Measurements from ENCODE around the gene SLC15A4.

Gene SLC15A4

GRCh38 chr12:128798571-128799341 is 25.0 kb downstream of the SLC15A4 start:
- peaks cover 20% of the 10 kb centered on the region for H3K79me1 ChIP-seq (replicated peaks; ENCODE audit: low read length, poor library complexity, severe bottlenecking)
- H2BK15ac ChIP-seq (ENCODE audit: low read depth, poor library complexity, severe bottlenecking), result no peak overlapping the region
- H3K4me3 ChIP-seq (ENCODE audit: insufficient read depth in 1 of 2, low read depth in 1 of 2, low read length in 2 of 2), result no peak overlapping the region
- H3K4me1 ChIP-seq (ENCODE audit: control insufficient read depth, insufficient read depth, low read depth, low read length), result peaks cover 39% of the 10 kb centered on the region
- no peak overlapping the region for H3K14ac ChIP-seq (ENCODE audit: low read length in 2 of 2)
- H2BK120ac ChIP-seq (ENCODE audit: low read depth, low read length), result no peak overlapping the region
- H3K27ac ChIP-seq (ENCODE audit: low read length, poor library complexity, severe bottlenecking), result peak overlapping the region; percentile 96
- no peak overlapping the region for H3K18ac ChIP-seq (ENCODE audit: low read depth in 1 of 2, low read length in 2 of 2)
- H3K4me2 ChIP-seq (ENCODE audit: low read length, poor library complexity, severe bottlenecking), result no peak overlapping the region
- H3K9ac ChIP-seq (ENCODE audit: low read length), result no peak overlapping the region
- DNase-seq, result no peak
- H2BK5ac ChIP-seq (ENCODE audit: low read depth, low read length, poor library complexity, severe bottlenecking), result no peak overlapping the region
- H2AFZ ChIP-seq (ENCODE audit: low read depth, low read length), result no peak overlapping the region
- peaks cover 45 to 87% of the 10 kb centered on the region in 2 experiments for H3K36me3 ChIP-seq (ENCODE audit: control insufficient read depth in 1 of 2, insufficient read depth in 2 of 2, low read depth in 1 of 2, low read length in 2 of 2)
- H3K4ac ChIP-seq (ENCODE audit: low read depth in 1 of 2, low read length in 2 of 2), result no peak overlapping the region
- H4K91ac ChIP-seq (ENCODE audit: low read length), result no peak overlapping the region
- H3K27me3 ChIP-seq (ENCODE audit: control insufficient read depth in 1 of 2, insufficient read depth in 1 of 2, low read length in 2 of 2), result no peaks in the 10 kb centered on the region
- peak overlapping the region; percentile 36 for H2AK5ac ChIP-seq (ENCODE audit: low read length, severe bottlenecking)
- no peak overlapping the region for H2BK12ac ChIP-seq (ENCODE audit: low read length in 2 of 2)
- peaks cover 4% of the 10 kb centered on the region for H3K9me3 ChIP-seq (ENCODE audit: control insufficient read depth, low read length)
- 90% methylated on average over 22 of the region's 22 CpGs for WGBS
- H4K8ac ChIP-seq (ENCODE audit: low read length), result no peak overlapping the region
- no peak overlapping the region for H3K23ac ChIP-seq (ENCODE audit: low read length in 2 of 2)

- Histone ChIP-seq H2BK120ac (ENCODE audit: low read depth, low read length) (no peak overlapping the region), H2BK12ac (ENCODE audit: low read length in 2 of 2) (peak overlapping the region; percentile 38 to 59), H3K4me3 (ENCODE audit: insufficient read depth in 1 of 2, low read depth in 1 of 2, low read length in 2 of 2) (no peak overlapping the region), H3K18ac (ENCODE audit: low read depth in 1 of 2, low read length in 2 of 2) (peak overlapping the region; percentile 63 to 93), H2BK15ac (ENCODE audit: low read depth, poor library complexity, severe bottlenecking) (peak overlapping the region; percentile 2), H3K9me3 (ENCODE audit: control insufficient read depth, low read length) (no peaks in the 10 kb centered on the region), H2AK5ac (ENCODE audit: low read length, severe bottlenecking) (peak overlapping the region; percentile 98), H4K8ac (ENCODE audit: low read length) (peak overlapping the region; percentile 87), H3K23ac (ENCODE audit: low read length in 2 of 2) (peak overlapping the region in 1 of 2 experiments; percentile 76), H2AFZ (ENCODE audit: low read depth, low read length) (no peak overlapping the region), H3K4me2 (ENCODE audit: low read length, poor library complexity, severe bottlenecking) (peak overlapping the region; percentile 14), H3K14ac (ENCODE audit: low read length in 2 of 2) (peak overlapping the region in 1 of 2 experiments; percentile 74), H3K9ac (ENCODE audit: low read length) (no peak overlapping the region), H3K27ac (ENCODE audit: low read length, poor library complexity, severe bottlenecking) (peak overlapping the region; percentile 96), H3K27me3 (ENCODE audit: control insufficient read depth in 1 of 2, insufficient read depth in 1 of 2, low read length in 2 of 2) (no peaks in the 10 kb centered on the region), H3K36me3 (ENCODE audit: control insufficient read depth in 1 of 2, insufficient read depth in 2 of 2, low read depth in 1 of 2, low read length in 2 of 2) (peaks cover 44 to 89% of the 10 kb centered on the region in 2 experiments), H2BK5ac (ENCODE audit: low read depth, low read length, poor library complexity, severe bottlenecking) (peak overlapping the region; percentile 95), H3K79me1 (replicated peaks; ENCODE audit: low read length, poor library complexity, severe bottlenecking) (peaks cover 22% of the 10 kb centered on the region), H3K4me1 (ENCODE audit: control insufficient read depth, insufficient read depth, low read depth, low read length) (peaks cover 36% of the 10 kb centered on the region), H3K4ac (ENCODE audit: low read depth in 1 of 2, low read length in 2 of 2) (peak overlapping the region; percentile 5 to 56), H4K91ac (ENCODE audit: low read length) (peak overlapping the region; percentile 80)
- WGBS, result 62% methylated on average over 17 of the region's 20 CpGs
- DNase-seq, result peak; percentile 84
Measured at GRCh38 chr12:128797119-128798118, 26.3 kb downstream of the SLC15A4 start.

- H3K9me3 ChIP-seq (ENCODE audit: control insufficient read depth, low read length), result no peaks in the 10 kb centered on the region
- peak overlapping the region; percentile 95 for H2AK5ac ChIP-seq (ENCODE audit: low read length, severe bottlenecking)
- peak overlapping the region in 1 of 2 experiments; percentile 34 for H3K23ac ChIP-seq (ENCODE audit: low read length in 2 of 2)
- H3K14ac ChIP-seq (ENCODE audit: low read length in 2 of 2), result peak overlapping the region in 1 of 2 experiments; percentile 58
- H3K36me3 ChIP-seq (ENCODE audit: control insufficient read depth in 1 of 2, insufficient read depth in 2 of 2, low read depth in 1 of 2, low read length in 2 of 2), result peaks cover 49 to 96% of the 10 kb centered on the region in 2 experiments
- peak overlapping the region; percentile 56 for H4K8ac ChIP-seq (ENCODE audit: low read length)
- no peak overlapping the region for H2BK120ac ChIP-seq (ENCODE audit: low read depth, low read length)
- DNase-seq, result no peak
- 95% methylated on average over 19 of the region's 19 CpGs for WGBS
- peaks cover 37% of the 10 kb centered on the region for H3K4me1 ChIP-seq (ENCODE audit: control insufficient read depth, insufficient read depth, low read depth, low read length)
- H3K27me3 ChIP-seq (ENCODE audit: control insufficient read depth in 1 of 2, insufficient read depth in 1 of 2, low read length in 2 of 2), result no peaks in the 10 kb centered on the region
- no peak overlapping the region for H3K4me3 ChIP-seq (ENCODE audit: insufficient read depth in 1 of 2, low read depth in 1 of 2, low read length in 2 of 2)
- peak overlapping the region; percentile 31 to 58 for H2BK12ac ChIP-seq (ENCODE audit: low read length in 2 of 2)
- peak overlapping the region in 1 of 2 experiments; percentile 52 for H3K4ac ChIP-seq (ENCODE audit: low read depth in 1 of 2, low read length in 2 of 2)
- H4K91ac ChIP-seq (ENCODE audit: low read length), result peak overlapping the region; percentile 83
- H3K4me2 ChIP-seq (ENCODE audit: low read length, poor library complexity, severe bottlenecking), result no peak overlapping the region
- H3K18ac ChIP-seq (ENCODE audit: low read depth in 1 of 2, low read length in 2 of 2), result peak overlapping the region; percentile 47 to 90
- H3K9ac ChIP-seq (ENCODE audit: low read length), result no peak overlapping the region
- peak overlapping the region; percentile 19 for H2BK5ac ChIP-seq (ENCODE audit: low read depth, low read length, poor library complexity, severe bottlenecking)
- H2BK15ac ChIP-seq (ENCODE audit: low read depth, poor library complexity, severe bottlenecking), result no peak overlapping the region
- no peak overlapping the region for H2AFZ ChIP-seq (ENCODE audit: low read depth, low read length)
- H3K79me1 ChIP-seq (replicated peaks; ENCODE audit: low read length, poor library complexity, severe bottlenecking), result peaks cover 29% of the 10 kb centered on the region
- H3K27ac ChIP-seq (ENCODE audit: low read length, poor library complexity, severe bottlenecking), result peak overlapping the region; percentile 96
Measured at GRCh38 chr12:128796439-128797118, 27.2 kb downstream of the SLC15A4 start.
